Tibial artery (tissue), 4 donors: Measurements from ENCODE around the gene CCDC148.

Source experiments
- DNase-seq, 2 donors: peaks; one replicate each; pipeline ENCODE4 v3.0.0-alpha.2; 2019
- H3K27ac ChIP-seq, 2 donors: fragments of 200-600 bp; sonication (generic) in 1 of 2; 1 replicate in 1 of 2; 2 replicates in 1 of 2; pipeline ENCODE4 v1.5.1; 2018 to 2019; ENCODE audit warnings: mild to moderate bottlenecking in 1 of 2
- H3K27me3 ChIP-seq, 2 donors: fragments of 200-600 bp; sonication (generic) in 1 of 2; one replicate each; pipeline versions ENCODE4 v1.5.1 to v1.6.0; 2016 to 2019
- H3K36me3 ChIP-seq, 3 donors: fragments of 200-600 bp; sonication (generic) in 2 of 3; one replicate each; pipeline ENCODE4 v1.5.1; 2016 to 2019; ENCODE audit warnings: mild to moderate bottlenecking in 2 of 3
- H3K4me1 ChIP-seq, 4 donors: fragments of 200-600 bp; sonication (generic) in 2 of 4; 1 replicate in 3 of 4; 2 replicates in 1 of 4; pipeline ENCODE4 v1.5.1; 2016 to 2019
- H3K4me3 ChIP-seq, 2 donors: fragments of 200-600 bp; sonication (generic) in 1 of 2; 1 replicate in 1 of 2; 2 replicates in 1 of 2; pipeline ENCODE4 v1.5.1; 2018 to 2019; ENCODE audit warnings: mild to moderate bottlenecking in 2 of 2
- H3K9me3 ChIP-seq, 3 donors: fragments of 200-600 bp; sonication (generic) in 1 of 3; one replicate each; pipeline ENCODE4 v1.5.1; 2016 to 2019
- CTCF ChIP-seq, 2 experiments: fragments of 200-600 bp in 1 of 2; fragments of 450-650 bp in 1 of 2; IDR thresholded peaks; one replicate each; pipeline ENCODE4 v1.5.1; 2017 to 2019; ENCODE audit warnings: antibody characterized with exemption in 2 of 2, mild to moderate bottlenecking in 1 of 2, moderate library complexity in 1 of 2
- intact Hi-C: fragments of 100-400 bp; cut with DNase I; formaldehyde crosslinking; loops from one replicate; pipeline ENCODE4 v1.15.0; 2023; ENCODE audit warnings: low total_unique reads

Gene CCDC148

GRCh38 chr2:158500333-158500732 lies 43.8 kb upstream of the CCDC148 start:
- Histone ChIP-seq H3K4me1 (peaks cover 0 to 28% (median 8%) of the 10 kb centered on the region in 4 donors), H3K27ac (no peak overlapping the region), H3K27me3 (no peaks in the 10 kb centered on the region), H3K36me3 (no peaks in the 10 kb centered on the region), H3K4me3 (no peak overlapping the region), H3K9me3 (no peaks in the 10 kb centered on the region)
- DNase-seq: no peak
- intact Hi-C loops: no loop called here
- no peak for TF ChIP-seq CTCF (IDR thresholded peaks at IDR 0.05)

GRCh38 chr2:158499383-158499782 lies 42.8 kb upstream of the CCDC148 start:
- H3K9me3 ChIP-seq: no peaks in the 10 kb centered on the region
- TF ChIP-seq CTCF (IDR thresholded peaks at IDR 0.05): no peak
- peaks cover 0 to 28% (median 8%) of the 10 kb centered on the region in 4 donors for H3K4me1 ChIP-seq
- intact Hi-C loops: no loop called here
- no peaks in the 10 kb centered on the region for H3K27me3 ChIP-seq
- H3K4me3 ChIP-seq: no peak overlapping the region
- no peak overlapping the region for H3K27ac ChIP-seq
- DNase-seq: no peak
- H3K36me3 ChIP-seq: no peaks in the 10 kb centered on the region

- no peak for TF ChIP-seq CTCF (IDR thresholded peaks at IDR 0.05)
- no peak overlapping the region for H3K4me3 ChIP-seq
- no peaks in the 10 kb centered on the region for H3K9me3 ChIP-seq
- H3K27ac ChIP-seq: no peak overlapping the region
- peaks cover 0 to 29% (median 8%) of the 10 kb centered on the region in 4 donors for H3K4me1 ChIP-seq
- H3K27me3 ChIP-seq: no peaks in the 10 kb centered on the region
- no peaks in the 10 kb centered on the region for H3K36me3 ChIP-seq
- no peak for DNase-seq
- intact Hi-C loops: no loop called here
Observed at GRCh38 chr2:158498749-158499136, 42.2 kb upstream of the CCDC148 start.

GRCh38 chr2:158498043-158498748 lies 41.6 kb upstream of the CCDC148 start:
- H3K9me3 ChIP-seq: no peaks in the 10 kb centered on the region
- H3K27me3 ChIP-seq: no peaks in the 10 kb centered on the region
- no peaks in the 10 kb centered on the region for H3K36me3 ChIP-seq
- DNase-seq: no peak
- no peak overlapping the region for H3K27ac ChIP-seq
- intact Hi-C loops: no loop called here
- no peak for TF ChIP-seq CTCF (IDR thresholded peaks at IDR 0.05)
- no peak overlapping the region for H3K4me3 ChIP-seq
- peaks cover 0 to 33% (median 9%) of the 10 kb centered on the region in 4 donors for H3K4me1 ChIP-seq

- H3K36me3 ChIP-seq: no peaks in the 10 kb centered on the region
- no peak for TF ChIP-seq CTCF (IDR thresholded peaks at IDR 0.05)
- DNase-seq: no peak
- intact Hi-C loops: no loop called here
- no peak overlapping the region for H3K4me3 ChIP-seq
- H3K4me1 ChIP-seq: peaks cover 0 to 26% (median 9%) of the 10 kb centered on the region in 4 donors
- H3K9me3 ChIP-seq: no peaks in the 10 kb centered on the region
- H3K27me3 ChIP-seq: no peaks in the 10 kb centered on the region
- no peak overlapping the region for H3K27ac ChIP-seq
Observed at GRCh38 chr2:158497486-158497885, 40.9 kb upstream of the CCDC148 start.
